AG08395 (cell line): Measurements from ENCODE around the gene RASGEF1B.
"Not testable (repeated sequence)": the region's sequence is repeated elsewhere in the genome, so short reads cannot be mapped to it uniquely, and the experiment has no call there.

Source experiments
- DNase-seq: peaks from one replicate; pipeline ENCODE4 v3.0.0; 2012; ENCODE audit warnings: mixed read lengths, low spot score

The RASGEF1B gene

DNA sequence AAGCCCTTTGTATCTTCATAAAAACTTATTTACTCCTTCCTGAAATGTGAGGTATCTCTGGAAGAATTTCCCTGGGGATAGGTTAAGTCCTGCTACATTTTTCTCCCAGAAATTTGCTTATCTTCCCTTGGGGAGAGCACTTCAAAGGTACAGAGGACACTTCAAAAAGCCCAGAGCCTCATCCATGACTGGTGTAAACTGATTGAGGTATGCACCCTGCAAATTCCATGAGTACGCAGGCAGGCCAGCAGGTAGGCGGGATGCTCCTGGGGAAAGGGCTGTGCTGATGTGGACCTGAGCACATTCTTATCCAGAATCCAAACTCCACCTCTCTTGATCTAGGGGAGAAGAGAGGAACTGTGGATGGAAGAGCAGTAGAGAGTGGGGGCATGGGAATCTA lies 26.3 kb upstream of the RASGEF1B start:
- DNase-seq = no peak

DNA sequence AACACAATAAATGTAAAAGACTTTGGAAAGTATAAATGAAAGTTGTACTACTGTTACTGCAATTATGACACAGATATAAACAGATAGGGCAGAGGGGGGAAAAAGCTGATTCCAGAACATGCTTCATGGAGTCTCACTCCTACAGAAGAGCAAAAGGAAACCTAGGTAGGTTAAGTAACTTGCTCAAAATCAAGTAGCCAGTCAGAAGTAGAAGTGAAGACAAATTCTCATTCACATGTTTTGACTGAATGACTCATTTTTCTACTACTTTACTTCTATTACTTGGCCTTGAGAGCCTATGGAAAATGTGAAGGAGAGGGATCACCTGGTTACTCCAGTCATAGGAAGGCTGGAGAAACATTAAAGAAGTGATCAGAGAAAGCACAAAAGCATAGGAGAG lies 23.6 kb upstream of the RASGEF1B start:
- DNase-seq = no peak

DNA sequence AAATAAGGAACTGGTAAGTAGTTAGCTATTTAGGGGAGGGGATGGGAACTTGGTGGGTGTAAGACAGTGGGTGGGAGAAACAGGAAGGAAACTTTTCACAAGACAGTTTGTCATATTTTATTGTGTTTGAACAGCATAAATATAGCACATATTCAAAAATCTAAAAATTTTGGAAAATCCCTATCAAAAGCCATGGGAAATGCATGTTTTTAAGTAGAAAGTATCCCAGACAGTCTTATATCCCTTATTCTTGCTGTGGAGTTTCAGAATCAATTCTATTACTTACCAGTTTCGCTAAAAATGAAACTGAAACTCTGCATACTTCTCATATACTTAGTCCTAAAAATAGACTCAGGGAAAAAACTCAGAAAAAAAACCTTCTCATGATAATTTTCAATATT lies 22.3 kb upstream of the RASGEF1B start:
- no peak for DNase-seq

DNA sequence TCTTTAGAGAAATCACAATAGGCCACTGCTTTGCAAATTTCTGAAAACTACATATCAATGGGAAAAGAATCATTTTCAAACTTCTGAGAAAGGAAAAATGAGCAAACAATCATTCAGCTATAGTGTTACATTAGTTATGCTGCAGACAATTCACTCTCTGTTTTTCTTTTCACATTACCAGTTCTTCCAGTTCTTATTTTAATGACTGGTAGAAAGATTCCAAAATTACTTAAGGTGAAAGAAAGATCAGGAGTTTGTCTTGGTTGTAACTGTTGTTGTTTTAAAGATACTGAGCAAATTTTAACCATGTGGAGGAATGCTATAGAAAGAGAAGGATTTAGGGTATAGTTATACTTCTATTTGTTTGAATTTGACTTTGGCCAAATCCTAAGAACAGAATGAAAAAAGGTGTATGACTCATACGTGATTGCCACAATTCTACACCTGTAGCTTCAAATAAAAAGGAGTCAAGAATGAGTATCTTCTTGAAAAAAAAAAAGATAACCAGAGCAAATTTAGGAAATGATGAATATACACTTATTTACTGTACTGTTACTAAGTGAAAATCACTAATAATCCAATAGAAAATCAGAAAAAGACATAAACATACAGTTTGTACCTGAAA lies 21.0 kb upstream of the RASGEF1B start:
- DNase-seq = no peak

DNA sequence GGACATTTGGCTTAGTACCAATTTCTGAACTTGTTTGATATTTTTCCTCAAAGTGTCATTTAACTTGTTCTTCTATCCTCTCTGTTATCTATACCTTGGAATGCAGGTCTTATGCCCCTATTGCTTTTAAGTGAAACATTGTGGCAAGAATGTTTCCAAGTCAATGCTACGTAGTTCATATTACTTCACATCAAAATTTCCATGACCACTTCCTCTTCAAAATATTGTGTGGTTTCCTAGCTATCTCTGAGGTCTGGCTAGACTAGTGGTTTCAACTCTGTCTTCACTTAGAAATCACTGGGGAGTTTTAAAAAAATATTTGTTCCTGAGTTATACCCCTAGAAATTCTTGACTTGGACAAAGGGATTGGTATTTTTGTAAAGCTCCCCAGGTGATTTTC lies 20.2 kb upstream of the RASGEF1B start:
- DNase-seq = no peak

DNA sequence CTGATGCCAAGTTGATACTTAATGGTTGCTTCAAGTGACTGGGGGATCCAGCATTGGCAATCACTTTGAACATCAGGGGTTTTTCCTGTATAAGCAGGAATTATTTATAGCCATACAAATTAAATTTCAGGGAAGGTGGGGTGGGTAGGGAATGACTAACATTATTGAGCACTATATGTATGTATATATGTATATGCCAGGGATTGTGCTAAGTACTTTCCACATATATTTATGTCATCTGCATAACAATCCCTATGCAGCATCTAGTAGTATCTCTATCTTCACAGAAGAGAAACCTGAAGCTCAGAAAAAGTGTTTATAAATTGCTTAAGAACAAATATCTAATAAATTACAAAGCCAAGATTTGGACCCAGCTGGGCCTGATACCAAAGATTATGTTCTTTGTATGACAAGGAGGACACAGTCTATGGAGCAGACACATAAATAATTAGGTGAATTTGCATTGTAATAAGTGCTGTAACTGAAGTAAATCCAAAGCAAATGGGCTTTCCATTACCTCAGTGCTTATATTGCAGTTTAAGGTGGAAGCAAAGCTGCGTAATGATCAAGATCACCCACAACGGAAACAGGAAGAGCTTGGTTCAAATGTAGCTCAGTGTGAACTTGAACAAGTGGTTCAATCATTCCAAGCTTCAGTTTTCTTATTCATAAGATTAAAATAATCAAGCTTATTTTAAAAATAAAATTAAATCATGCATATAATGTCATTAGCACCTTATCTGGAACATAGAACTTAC lies 18.9 kb upstream of the RASGEF1B start:
- DNase-seq = no peak

DNA sequence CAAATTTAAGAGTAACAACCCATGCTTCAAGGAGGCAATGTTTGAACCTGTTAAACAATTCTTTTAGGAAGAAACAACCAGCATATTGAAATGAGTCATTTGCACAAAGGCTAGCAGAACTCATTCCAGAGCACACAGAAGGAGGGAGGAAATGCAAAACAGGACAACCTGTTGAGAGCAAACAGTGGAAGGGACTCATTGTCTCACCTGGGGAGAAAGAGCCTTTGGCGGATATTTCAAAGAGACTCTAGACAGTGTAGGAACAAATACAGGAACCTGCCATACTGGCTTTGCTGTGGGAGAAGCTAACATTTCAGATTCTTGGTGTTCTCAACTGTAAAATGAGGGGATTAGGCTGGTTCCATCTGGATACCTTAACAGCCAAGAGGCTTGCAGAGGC lies 14.8 kb upstream of the RASGEF1B start:
- DNase-seq = no peak

DNA sequence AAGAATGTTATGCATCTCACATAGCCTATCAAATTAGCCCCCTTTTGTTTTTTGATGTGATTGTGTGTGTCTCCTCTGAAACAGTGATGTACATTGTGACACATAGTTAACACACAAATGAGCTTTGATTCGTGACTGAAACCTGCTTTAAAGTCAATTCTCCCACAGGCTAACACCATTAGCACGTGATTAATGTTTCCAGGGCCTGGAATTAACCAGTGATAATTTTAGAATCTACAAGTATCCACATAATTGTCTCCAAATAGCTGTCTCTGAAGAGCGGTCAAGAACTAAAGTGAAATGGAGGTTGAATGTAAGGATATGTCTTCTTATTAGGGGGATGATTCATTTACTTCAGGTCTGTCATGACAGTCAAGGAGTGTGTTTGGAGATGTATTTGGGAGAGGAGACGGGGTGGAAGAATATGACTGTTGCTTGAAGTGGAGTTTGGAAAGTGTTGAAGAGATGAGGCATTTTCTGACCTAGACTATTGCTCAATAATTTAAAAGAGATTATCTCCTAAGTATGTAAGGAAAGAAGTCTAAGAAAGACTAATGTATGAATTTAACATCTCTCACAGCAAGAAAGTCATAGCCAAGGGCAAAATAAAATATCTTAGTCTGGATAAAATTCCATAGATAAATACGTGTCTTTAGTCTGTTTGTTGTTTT lies 13.7 kb upstream of the RASGEF1B start:
- DNase-seq = no peak

DNA sequence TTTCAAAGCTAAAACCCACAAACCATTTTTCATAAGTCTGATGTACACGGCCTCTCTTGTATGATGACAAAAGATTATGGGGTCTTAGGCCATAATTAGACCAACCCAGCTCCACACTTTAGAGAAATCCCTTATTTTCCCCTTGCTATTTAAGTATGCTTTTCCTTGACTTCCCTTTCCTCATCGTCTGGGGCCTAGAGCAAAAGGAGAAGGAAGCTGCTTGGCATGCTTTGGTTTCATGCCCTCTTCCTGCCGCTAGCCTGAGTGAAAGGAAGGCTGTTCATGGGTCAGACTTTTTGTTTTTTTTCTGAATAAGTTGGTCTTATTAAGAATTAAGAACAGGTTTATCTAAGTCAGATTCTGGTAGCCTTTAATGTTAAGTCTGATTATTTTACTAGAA lies 10.6 kb upstream of the RASGEF1B start:
- DNase-seq = no peak

DNA sequence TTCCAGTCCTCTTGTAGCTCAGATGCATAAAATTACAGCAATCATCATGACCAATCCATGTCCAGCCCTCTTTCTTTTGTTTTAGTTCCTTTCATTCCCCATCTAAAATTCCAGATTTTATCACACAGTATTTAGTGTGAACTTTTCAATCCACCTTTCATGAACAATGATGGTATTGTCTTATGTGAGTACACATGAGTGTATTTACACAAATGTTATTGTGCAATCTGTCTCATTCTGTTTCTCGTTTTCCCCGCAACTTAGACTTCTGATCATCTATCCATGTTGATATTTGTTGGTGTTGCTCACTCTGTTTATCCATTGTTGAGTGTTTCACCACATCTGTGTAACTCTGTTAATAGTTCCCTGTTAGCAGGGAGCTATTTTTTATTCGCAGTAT lies 9.4 kb upstream of the RASGEF1B start:
- no peak for DNase-seq

DNA sequence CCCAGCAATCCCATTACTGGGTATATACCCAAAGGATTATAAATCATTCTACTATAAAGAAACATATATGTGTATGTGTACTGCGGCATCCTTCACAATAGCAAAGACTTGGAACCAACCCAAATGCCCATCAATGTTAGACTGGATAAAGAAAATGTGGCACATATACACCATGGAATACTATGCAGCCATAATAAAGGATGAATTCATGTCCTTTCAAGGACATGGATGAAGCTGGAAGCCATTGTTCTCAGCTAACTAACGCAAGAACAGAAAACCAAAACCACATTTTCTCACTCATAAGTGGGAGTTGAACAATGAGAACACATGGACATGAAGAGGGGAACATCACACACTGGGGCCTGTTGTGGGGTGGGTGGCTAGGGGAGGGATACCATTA lies 7.9 kb upstream of the RASGEF1B start:
- not testable (repeated sequence) for DNase-seq

DNA sequence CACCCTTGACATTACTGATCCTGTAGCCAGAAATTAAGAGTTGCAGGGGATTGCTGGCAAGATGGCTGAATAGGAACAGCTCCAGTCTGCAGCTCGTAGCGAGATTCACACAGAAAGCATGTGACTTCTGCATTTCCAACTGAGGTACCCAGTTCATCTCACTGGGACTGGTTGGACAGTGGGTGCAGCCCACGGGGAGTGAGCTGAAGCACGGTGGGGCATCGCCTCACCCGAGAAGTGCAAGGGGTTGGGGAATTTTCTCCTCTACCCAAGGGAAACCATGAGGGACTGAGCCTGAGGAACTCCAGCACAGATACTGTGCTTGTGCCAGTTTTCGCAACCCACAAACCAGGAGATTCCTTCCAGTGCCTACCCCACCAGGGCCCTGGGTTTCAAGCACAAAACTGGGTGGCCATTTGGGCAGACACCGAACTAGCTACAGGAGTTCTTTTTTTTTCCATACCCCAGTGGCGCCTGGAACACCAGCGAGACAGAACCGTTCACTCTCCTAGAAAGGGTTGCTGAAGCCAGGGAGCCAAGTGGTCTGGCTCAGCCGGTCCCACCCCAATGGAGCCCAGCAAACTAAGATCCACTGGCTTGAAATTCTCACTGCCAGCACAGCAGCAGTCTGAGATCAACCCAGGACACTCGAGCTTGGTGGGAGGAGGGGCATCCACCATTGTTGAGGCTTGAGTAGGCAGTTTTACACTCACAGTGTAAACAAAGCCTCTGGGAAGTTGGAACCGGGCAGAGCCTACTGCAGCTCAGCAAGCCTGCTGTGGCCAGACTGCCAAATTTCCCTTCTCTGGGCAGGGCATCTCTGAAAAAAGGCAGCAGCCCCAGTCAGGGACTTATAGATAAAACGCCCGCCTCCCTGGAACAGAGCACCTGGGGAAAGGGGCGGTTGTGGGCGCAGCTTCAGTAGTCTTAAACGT lies 1.9 kb upstream of the RASGEF1B start:
- DNase-seq = not testable (repeated sequence)

DNA sequence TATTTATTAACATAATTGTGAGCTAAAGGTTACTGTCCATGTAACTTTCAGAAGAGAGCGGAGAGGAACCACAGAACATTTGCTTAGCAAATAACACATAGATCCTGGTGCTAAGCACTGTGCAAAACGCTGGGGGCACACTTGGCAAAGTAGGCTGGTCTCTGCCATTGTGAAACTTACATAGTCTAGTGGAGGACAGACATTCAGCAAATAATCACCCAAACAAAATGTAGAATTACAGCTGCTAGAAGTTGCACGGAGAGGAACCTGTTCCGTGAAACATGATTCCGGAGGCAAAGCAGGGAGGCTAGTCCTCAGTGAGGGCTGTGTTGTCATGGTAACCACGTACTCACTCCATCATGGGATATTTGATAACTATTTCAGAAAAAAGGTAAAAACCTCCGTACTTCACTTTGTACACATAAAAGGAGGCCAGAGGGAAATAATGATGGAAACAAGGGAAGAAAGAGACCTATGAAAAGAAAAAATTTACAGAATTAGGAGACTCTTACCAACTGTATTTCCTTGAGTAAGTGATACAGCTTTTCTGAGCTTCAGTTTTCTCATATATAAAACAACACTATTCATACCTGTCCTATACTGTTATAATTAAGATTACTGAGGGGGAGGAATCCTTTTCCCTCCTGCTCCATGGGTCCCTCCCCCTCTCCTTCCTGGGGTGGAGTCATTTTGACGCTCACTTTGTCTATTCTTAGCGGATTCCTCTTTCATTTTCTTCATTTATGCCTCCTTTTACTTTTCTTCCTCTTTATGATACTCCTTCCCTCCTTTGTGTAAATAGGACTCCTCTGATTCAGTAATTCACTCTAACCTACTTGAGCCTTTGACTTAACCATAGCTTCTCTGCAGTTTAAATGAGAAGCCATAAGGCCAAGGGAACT lies 825 bp upstream of the RASGEF1B start:
- peak; percentile 40 for DNase-seq

DNA sequence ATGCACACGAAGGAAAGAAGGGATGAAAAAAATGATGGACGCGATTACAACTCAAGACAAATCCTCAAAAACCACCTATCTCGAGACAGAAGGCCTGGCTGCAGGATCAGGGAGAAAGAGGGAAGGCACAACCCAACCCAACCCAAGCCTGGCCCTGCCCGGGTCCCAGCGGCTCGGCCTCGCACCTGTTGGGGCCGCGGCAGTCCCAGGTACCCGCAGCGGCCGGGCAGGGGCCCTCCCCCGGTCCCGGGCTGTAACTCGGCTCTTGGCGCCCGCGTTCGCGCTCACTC lies 464 bp downstream of the RASGEF1B start:
- no peak for DNase-seq

DNA sequence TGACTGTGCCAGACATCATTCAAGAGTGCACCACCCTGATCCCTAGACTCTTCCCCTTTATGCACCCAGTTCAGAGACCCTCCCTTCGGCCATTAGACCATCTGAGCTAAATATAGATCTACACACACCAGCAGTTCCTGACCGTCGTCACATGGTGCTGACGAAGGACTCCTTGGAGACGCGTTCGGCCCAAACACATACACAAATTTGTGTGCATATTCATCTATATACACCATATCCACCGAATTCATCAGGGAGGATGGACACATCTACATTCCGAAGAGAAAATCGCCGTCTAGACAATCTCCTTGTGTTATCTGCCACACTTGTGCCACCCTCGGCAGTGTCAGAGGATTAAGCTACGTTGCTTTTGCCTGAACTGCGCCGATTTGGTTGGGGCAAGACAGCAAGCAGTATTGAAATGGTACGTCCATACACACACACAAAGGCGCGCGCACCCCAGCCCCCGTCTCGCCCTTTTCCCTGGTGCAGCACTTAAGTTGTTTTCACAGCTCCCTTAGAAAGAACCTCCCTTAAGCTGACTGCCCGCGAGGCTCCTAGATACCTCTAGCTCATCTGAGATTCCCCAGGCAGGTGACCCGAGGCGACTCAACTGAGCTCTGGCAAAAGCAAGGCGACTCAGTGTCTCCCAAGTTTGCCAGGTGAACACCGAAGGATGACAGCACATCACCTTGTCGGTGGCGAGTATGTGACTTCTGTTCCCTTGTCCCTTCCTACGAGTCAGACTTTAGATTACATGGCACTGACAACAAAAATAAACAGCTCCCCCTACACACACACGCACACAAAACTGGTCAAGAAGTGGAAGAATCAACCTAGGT lies 1.0 kb downstream of the RASGEF1B start:
- DNase-seq = no peak

DNA sequence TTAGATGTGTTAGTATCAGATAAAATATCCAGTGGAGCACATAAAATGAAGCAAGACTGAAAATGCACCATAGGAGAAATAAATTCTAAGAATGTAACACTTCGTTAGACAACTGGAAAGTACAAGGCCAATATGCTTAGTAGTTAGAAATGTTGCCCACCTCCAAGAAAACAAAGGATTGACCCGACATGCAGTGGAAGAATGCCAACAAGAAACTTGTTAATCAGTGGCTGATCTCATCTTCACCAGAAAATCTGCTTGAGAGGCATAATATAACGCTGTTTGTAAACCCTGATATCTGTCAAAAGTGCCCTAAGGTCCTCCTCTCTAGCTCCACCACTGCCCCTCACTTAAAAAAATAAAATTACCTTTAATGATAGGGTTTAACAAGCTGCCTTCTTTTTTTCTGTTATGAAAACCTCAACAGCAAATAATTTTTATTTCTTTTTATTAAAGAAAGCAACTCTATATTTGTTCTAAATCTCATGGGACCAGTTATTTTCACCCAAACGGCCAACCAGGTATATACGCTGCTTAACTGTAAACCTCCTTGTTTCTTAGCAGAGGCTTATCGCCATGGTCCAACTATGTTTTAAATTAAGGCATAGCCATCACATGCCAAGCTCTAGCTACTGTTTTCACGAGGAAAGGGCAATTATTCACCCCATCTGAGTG lies 1.8 kb downstream of the RASGEF1B start:
- no peak for DNase-seq

DNA sequence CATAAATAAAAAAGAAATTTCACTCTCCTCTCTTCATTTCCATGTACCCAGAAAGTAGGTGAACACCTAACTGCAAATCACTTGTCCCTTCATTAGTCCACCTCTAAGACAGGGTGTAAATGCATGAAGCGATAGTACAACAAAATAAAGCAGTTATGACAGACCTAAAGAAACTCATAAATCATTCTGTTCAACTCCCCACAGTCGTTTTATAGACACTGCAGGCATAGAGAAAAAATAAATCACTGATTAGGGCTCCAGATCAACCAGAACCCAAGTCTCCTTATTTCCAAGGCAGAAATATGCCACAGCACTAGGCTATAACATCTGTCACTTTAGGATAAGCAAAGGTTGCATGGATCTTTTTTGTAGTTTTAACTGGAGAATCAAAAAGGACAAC lies 3.0 kb downstream of the RASGEF1B start:
- no peak for DNase-seq

DNA sequence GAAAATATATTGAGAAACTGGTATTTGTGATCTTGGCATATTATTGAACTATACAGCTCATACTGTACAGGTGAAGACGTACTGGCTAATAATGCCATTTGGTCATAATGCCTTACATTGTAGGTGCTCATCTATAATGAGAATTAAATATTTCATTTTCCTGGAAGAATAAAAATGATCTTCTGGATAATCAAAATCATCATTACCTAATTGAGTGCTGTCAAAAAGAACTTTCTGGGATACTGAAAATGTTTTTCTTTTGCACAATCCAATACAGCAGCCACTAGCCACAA lies 4.1 kb downstream of the RASGEF1B start:
- no peak for DNase-seq

DNA sequence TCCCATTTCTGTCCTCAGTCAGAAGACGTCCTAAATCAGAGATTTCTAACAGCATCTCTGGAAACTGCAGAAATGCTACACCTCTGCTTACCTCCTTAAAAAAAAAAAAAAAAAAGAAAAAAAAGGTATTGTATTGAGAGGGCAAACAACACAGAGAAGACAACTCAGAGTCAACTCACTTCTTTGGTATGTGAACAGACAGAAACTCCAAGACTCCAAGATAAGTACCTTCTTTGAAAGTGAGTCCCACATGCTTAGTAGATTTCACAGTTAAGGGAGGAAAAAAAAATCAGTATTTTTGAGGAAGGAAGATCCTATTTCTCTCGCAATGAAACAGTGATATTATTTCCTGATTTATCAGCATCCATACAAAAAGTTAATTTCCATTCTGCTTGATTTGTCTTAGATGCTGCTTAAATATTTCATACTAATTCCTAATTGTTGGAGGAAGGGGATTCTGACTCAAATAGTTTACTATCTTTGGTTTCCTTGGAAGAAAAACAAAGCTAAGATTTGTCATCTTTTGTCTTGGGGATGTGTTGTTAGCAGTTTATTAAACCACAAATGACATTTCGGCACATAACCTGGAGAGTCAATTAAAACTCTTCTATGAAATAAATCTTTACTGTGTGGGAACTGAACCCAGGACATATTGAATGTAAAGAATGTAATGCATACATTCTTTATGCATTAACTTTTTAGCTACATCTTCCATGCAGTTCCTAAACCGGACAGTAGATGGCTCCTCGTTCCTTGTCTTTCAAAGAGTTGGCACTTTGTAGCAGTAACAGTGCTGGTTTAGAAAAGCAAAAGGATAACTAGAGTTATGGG lies 4.7 kb downstream of the RASGEF1B start:
- peak; percentile 57 for DNase-seq
